PC-3 (cell line): ENCODE data around the gene AKIRIN2. TPM values are rescaled to one million over a fixed set of nuclear protein-coding genes. Genes with fewer than 3 reads are reported as not detected.

Source experiments
- ATAC-seq: fragments of 200-7000 bp; cut with Tn5 transposase; 2 replicates; pipeline ENCODE4 v1.9.1; 2020; ENCODE audit warnings: mild to moderate bottlenecking, moderate library complexity
- BruUV-seq: library from RNA; stranded (reverse); fragments of 400-500 nt; replicated peaks from 2 replicates; lab custom pipeline; 2021; lab: Mats Ljungman, UMichigan
- CTCF ChIA-PET: fragments of 300-600 bp; sonication (Branson Sonifier 250); formaldehyde crosslinking; loops from one replicate; lab custom pipeline; 2022; ENCODE audit warnings: antibody characterized with exemption; lab: Charles Lee
- POLR2A ChIA-PET: fragments of 300-600 bp; sonication (Branson Sonifier 250); formaldehyde crosslinking; loops from one replicate; lab custom pipeline; 2022; ENCODE audit warnings: antibody characterized with exemption; ENCODE audit not compliant: unreplicated experiment; lab: Charles Lee
- DNase-seq: peaks from one replicate; pipeline ENCODE4 v3.0.0-alpha.2; 2015
- H2AFZ ChIP-seq: fragments of 300-600 bp; sonication (generic); 2 replicates; pipeline ENCODE4 v1.6.0; 2016; ENCODE audit warnings: antibody characterized with exemption, low read length
- H3F3A ChIP-seq: fragments of 300-600 bp; sonication (generic); one replicate; pipeline ENCODE4 v1.6.0; 2017; ENCODE audit warnings: antibody characterized with exemption, low read length, control low read depth, mild to moderate bottlenecking; ENCODE audit not compliant: unreplicated experiment
- H3K27ac ChIP-seq: fragments of 300-600 bp; sonication (generic); 2 replicates; pipeline ENCODE4 v1.5.1; 2016; ENCODE audit warnings: mild to moderate bottlenecking, low read length
- H3K27me3 ChIP-seq: fragments of 300-600 bp; sonication (generic); 2 replicates; pipeline ENCODE4 v1.6.1; 2016; ENCODE audit warnings: low read length, mixed read lengths
- H3K36me3 ChIP-seq: fragments of 300-600 bp; sonication (generic); 2 replicates; pipeline ENCODE4 v1.6.1; 2016; ENCODE audit warnings: low read depth, mixed run types, low read length, mixed read lengths
- H3K4me1 ChIP-seq: fragments of 300-600 bp; sonication (generic); 2 replicates; pipeline ENCODE4 v1.5.1; 2016; ENCODE audit warnings: low read length; ENCODE audit not compliant: insufficient read depth
- H3K4me2 ChIP-seq: fragments of 300-600 bp; sonication (generic); 2 replicates; pipeline ENCODE4 v1.6.0; 2016; ENCODE audit warnings: low read length
- H3K4me3 ChIP-seq: fragments of 300-600 bp; sonication (generic); 2 replicates; pipeline ENCODE4 v1.5.1; 2016; ENCODE audit warnings: mild to moderate bottlenecking, low read length, mixed read lengths
- H3K79me2 ChIP-seq: fragments of 300-600 bp; sonication (generic); 2 replicates; pipeline ENCODE4 v1.6.1; 2017; ENCODE audit warnings: low read length, mixed read lengths
- H3K9ac ChIP-seq: fragments of 300-600 bp; sonication (generic); 2 replicates; pipeline ENCODE4 v1.6.0; 2016; ENCODE audit warnings: mild to moderate bottlenecking, low read length
- H3K9me2 ChIP-seq: fragments of 300-600 bp; sonication (generic); replicated peaks from 2 replicates; pipeline ENCODE4 v1.6.1; 2016; ENCODE audit warnings: mixed run types, low read length, mixed read lengths
- H3K9me3 ChIP-seq: fragments of 300-600 bp; sonication (generic); 2 replicates; pipeline ENCODE4 v1.6.1; 2016; ENCODE audit warnings: low read length, mixed read lengths
- H4K20me1 ChIP-seq: fragments of 300-600 bp; sonication (generic); 2 replicates; pipeline ENCODE4 v1.6.1; 2016; ENCODE audit warnings: low read length, mixed read lengths
- EZH2 ChIP-seq: fragments of 300-600 bp; sonication (generic); IDR thresholded peaks from one replicate; pipeline ENCODE4 v1.6.1; 2017; ENCODE audit warnings: antibody characterized with exemption, mild to moderate bottlenecking, low read length; ENCODE audit not compliant: unreplicated experiment
- EZH2phosphoT487 ChIP-seq: fragments of 300-600 bp; sonication (generic); IDR thresholded peaks from 2 replicates; pipeline ENCODE4 v1.6.1; 2018; ENCODE audit warnings: mild to moderate bottlenecking, antibody characterized with exemption, low read length, borderline replicate concordance
- intact Hi-C: fragments of 100-400 bp; cut with micrococcal nuclease; formaldehyde crosslinking; loops from 2 replicates; pipeline ENCODE4 v1.9.0; 2023
- total RNA-seq: library from RNA; depleted of rRNA; stranded (reverse); fragments of >200 nt; gene quantifications from 2 replicates; pipeline ENCODE4 v1.2.3, GENCODE V29; 2014
- TF ChIP-seq, protein P1 (sequence below): fragments of 300-600 bp; sonication (generic); conservative IDR thresholded peaks from 2 replicates; pipeline ENCODE4 v1.5.1; 2017; ENCODE audit warnings: antibody characterized with exemption, low read depth, mild to moderate bottlenecking, low read length

AKIRIN2 gene
- total RNA-seq, 1 experiment from 2014 or later = 15.1 TPM

DNA sequence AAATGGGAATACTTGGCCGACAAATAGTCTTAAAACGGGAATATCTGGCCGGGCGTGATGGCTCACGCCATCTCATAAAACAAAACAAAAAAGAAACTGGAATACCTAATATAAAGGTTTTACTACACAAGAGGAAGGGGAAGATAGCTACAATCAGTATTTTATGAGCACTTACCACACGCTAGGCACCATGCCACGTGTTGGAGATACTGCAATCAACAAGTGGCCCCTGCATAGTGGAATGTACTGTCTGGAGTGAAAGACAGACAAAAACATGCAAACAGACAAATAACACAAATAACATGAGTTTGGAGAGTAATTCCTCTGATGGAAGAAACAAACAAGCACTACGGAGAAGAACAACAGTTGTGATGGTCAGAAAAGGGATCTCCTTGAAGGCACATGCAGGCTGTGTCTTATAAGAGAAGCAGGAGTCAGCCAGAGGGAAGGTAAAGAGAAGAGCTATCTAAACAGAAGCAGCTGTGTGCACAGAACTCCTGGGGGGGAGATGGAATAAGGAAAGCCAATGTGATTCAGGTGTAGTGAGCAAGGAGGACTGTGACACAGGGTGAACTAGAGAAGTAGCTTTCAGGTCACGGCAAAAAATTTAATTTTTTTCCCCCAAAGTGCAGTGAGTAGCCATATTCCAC lies 39.1 kb upstream of the AKIRIN2 start:
- H3K79me2 ChIP-seq = no peaks in the 10 kb centered on the region
- POLR2A ChIA-PET = no interaction called here
- H4K20me1 ChIP-seq = no peaks in the 10 kb centered on the region
- H3K27ac ChIP-seq = no peak overlapping the region
- no peaks in the 10 kb centered on the region for H3K9me2 ChIP-seq
- H3F3A ChIP-seq = no peaks in the 10 kb centered on the region
- intact Hi-C loops = no loop called here
- no peak overlapping the region for H2AFZ ChIP-seq
- no peak for DNase-seq
- H3K4me2 ChIP-seq = no peak overlapping the region
- no peaks in the 10 kb centered on the region for H3K9me3 ChIP-seq
- no peaks in the 10 kb centered on the region for H3K27me3 ChIP-seq
- ATAC-seq = no peak
- CTCF ChIA-PET = no interaction called here
- H3K36me3 ChIP-seq = no peaks in the 10 kb centered on the region
- no TSS peak for BruUV-seq
- H3K9ac ChIP-seq = no peak overlapping the region
- no peaks in the 10 kb centered on the region for H3K4me1 ChIP-seq
- TF ChIP-seq EZH2phosphoT487 (no peak), EZH2 (no peak)
- TF ChIP-seq, protein P1, sequence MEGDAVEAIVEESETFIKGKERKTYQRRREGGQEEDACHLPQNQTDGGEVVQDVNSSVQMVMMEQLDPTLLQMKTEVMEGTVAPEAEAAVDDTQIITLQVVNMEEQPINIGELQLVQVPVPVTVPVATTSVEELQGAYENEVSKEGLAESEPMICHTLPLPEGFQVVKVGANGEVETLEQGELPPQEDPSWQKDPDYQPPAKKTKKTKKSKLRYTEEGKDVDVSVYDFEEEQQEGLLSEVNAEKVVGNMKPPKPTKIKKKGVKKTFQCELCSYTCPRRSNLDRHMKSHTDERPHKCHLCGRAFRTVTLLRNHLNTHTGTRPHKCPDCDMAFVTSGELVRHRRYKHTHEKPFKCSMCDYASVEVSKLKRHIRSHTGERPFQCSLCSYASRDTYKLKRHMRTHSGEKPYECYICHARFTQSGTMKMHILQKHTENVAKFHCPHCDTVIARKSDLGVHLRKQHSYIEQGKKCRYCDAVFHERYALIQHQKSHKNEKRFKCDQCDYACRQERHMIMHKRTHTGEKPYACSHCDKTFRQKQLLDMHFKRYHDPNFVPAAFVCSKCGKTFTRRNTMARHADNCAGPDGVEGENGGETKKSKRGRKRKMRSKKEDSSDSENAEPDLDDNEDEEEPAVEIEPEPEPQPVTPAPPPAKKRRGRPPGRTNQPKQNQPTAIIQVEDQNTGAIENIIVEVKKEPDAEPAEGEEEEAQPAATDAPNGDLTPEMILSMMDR = no peak
- H3K4me3 ChIP-seq = no peak overlapping the region

GRCh38 chr6:87738744-87739143 lies 36.7 kb upstream of the AKIRIN2 start:
- Histone ChIP-seq H3K4me3 (no peak overlapping the region), H3K27ac (no peak overlapping the region), H3F3A (no peaks in the 10 kb centered on the region), H3K27me3 (no peaks in the 10 kb centered on the region), H3K4me2 (no peak overlapping the region), H3K9ac (no peak overlapping the region), H2AFZ (no peak overlapping the region), H3K9me2 (no peaks in the 10 kb centered on the region), H4K20me1 (no peaks in the 10 kb centered on the region), H3K4me1 (no peaks in the 10 kb centered on the region), H3K9me3 (no peaks in the 10 kb centered on the region), H3K36me3 (no peaks in the 10 kb centered on the region), H3K79me2 (no peaks in the 10 kb centered on the region)
- no peak for TF ChIP-seq EZH2phosphoT487
- no peak for TF ChIP-seq EZH2
- TF ChIP-seq, protein P1 = no peak
- CTCF ChIA-PET = no interaction called here
- intact Hi-C loops = no loop called here
- POLR2A ChIA-PET = no interaction called here
- no peak for ATAC-seq
- no peak for DNase-seq
- no TSS peak for BruUV-seq

DNA sequence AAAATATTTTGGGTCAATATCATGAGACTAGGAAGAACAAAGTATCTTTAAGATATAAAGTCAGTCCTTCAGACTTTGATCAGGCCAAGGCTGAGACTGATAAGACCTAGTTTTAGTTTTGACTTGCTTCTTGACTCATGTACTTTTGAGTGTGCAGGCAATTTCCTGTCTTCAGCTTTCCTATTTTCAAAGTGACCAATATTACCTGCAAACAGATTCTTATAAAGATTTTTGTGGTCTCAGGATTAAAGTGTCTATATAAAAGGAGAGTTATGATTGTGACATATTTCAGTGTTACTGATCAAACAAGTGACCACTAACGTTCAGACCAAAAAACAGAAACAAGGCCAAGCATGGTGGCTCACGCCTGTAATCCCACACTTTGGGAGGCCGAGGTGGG lies 36.0 kb upstream of the AKIRIN2 start:
- no peak for DNase-seq
- H3K4me3 ChIP-seq = no peak overlapping the region
- H4K20me1 ChIP-seq = no peaks in the 10 kb centered on the region
- no peaks in the 10 kb centered on the region for H3K9me2 ChIP-seq
- no peak for TF ChIP-seq EZH2
- TF ChIP-seq EZH2phosphoT487 = no peak
- no TSS peak for BruUV-seq
- H3K27me3 ChIP-seq = no peaks in the 10 kb centered on the region
- intact Hi-C loops = no loop called here
- H3K4me2 ChIP-seq = no peak overlapping the region
- no peaks in the 10 kb centered on the region for H3K79me2 ChIP-seq
- H3F3A ChIP-seq = no peaks in the 10 kb centered on the region
- no peak overlapping the region for H3K9ac ChIP-seq
- 0 out of 2 replicates have a peak, but pooled peaks cover 2% of the 10 kb centered on the region for H3K4me1 ChIP-seq
- ATAC-seq = no peak
- POLR2A ChIA-PET = no interaction called here
- CTCF ChIA-PET = no interaction called here
- H3K9me3 ChIP-seq = no peaks in the 10 kb centered on the region
- H3K36me3 ChIP-seq = no peaks in the 10 kb centered on the region
- no peak overlapping the region for H2AFZ ChIP-seq
- H3K27ac ChIP-seq = no peak overlapping the region
